ENCODE data around the gene MGME1. TPM values are rescaled to one million over a fixed set of nuclear protein-coding genes. Genes with fewer than 3 reads are reported as not detected.

The MGME1 gene
- total RNA-seq, 4 donors from 2014 or later = 11.2 to 18.9 (median 12.0) TPM

DNA sequence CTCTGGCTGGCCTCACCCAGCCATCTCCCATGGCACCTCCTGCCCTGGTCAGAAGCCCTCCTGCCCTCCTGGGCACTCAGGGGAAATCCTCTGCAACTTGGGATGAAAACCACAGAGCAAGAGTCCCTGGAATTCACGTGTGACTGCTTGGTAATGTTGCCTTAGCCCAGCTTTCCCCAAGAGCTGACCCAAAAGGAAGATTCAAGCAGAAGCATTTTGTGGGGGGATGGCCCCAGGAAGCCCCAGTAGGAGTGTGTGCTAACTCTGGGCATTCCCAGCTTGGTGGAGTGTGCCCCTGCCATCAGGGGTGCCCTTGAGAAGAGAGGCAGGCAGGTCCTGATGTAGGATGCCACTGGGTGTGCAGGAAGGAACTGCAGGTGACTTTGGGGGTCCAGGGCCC, 35.7 kb upstream of the MGME1 start:
- WGBS, 2 donors = 20% methylated on average over 1 of the region's 1 CpG; no CpG with 5 or more reads in 1 of the 2 donors
- intact Hi-C loops (cut with DNase I) = no loop called here
- H3K4me3 ChIP-seq = no peak overlapping the region
- no peak for DNase-seq
- H3K4me1 ChIP-seq = peaks cover 0 to 40% (median 14%) of the 10 kb centered on the region in 3 donors
- no peak overlapping the region for H3K27ac ChIP-seq
- no peaks in the 10 kb centered on the region for H3K36me3 ChIP-seq
- TF ChIP-seq CTCF (IDR thresholded peaks at IDR 0.05) (no peak), POLR2A (IDR thresholded peaks at IDR 0.05) (no peak)
- H3K27me3 ChIP-seq = no peaks in the 10 kb centered on the region
- H3K9me3 ChIP-seq = peaks cover 0 to 5% (median 0%) of the 10 kb centered on the region in 3 donors

DNA sequence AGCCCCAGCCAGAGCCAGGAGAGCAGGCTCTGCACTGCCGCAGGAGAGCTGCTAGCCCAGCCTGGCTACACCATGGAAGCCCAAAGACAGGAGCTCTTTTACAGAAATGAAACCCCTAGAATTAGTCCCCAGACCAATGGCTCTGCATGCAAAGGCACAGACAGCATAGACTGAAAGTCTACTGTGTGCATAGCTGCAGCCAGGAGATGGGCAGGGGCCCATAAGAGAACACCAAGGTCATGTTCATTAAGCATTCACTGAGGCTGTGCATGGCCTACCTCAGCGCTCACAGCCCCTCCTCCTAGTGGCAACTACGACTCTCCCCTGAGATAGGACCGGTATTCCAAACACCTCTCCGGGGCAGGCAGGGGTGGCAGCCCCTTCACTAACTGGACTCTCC, 35.1 kb upstream of the MGME1 start:
- no peak for DNase-seq
- H3K27ac ChIP-seq = no peak overlapping the region
- H3K4me3 ChIP-seq = no peak overlapping the region
- 75 to 80% methylated on average over 1 to 3 of the region's 5 CpGs for WGBS, 2 donors
- no peak for TF ChIP-seq CTCF (IDR thresholded peaks at IDR 0.05)
- no peak for TF ChIP-seq POLR2A (IDR thresholded peaks at IDR 0.05)
- peaks cover 0 to 43% (median 15%) of the 10 kb centered on the region in 3 donors for H3K4me1 ChIP-seq
- intact Hi-C loops (cut with DNase I) = no loop called here
- peaks cover 0 to 5% (median 0%) of the 10 kb centered on the region in 3 donors for H3K9me3 ChIP-seq
- no peaks in the 10 kb centered on the region for H3K36me3 ChIP-seq
- H3K27me3 ChIP-seq = no peaks in the 10 kb centered on the region

- no peak overlapping the region for H3K4me3 ChIP-seq
- H3K9me3 ChIP-seq = peaks cover 0 to 5% (median 0%) of the 10 kb centered on the region in 3 donors
- TF ChIP-seq POLR2A (IDR thresholded peaks at IDR 0.05) = no peak
- H3K36me3 ChIP-seq = no peaks in the 10 kb centered on the region
- H3K4me1 ChIP-seq = peaks cover 0 to 43% (median 21%) of the 10 kb centered on the region in 3 donors
- intact Hi-C loops (cut with DNase I) = no loop called here
- no peak for DNase-seq
- WGBS, 2 donors = 82 to 87% methylated on average over 14 of the region's 16 CpGs
- H3K27me3 ChIP-seq = no peaks in the 10 kb centered on the region
- no peak overlapping the region for H3K27ac ChIP-seq
These were observed 34.5 kb upstream of the MGME1 start for GRCh38 chr20:17934141-17934862.

DNA sequence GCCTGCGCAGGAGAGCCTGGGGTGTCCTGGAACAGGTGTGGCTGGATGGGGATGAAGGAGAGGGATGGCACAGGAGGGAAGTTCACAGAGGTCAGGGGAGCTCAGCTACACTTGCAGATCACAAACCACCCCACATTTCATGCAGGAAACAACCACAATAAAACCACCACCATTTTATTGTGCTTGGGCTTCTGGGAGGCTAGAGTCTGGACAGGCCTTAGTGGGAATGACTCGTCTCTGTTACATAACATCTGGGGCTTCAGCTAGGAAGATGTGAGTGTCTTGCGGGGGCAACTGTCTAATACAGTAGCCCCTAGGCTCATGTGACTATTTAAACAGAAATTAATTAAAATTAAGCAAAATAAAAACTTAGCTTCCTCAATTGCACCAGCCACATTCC, 33.6 kb upstream of the MGME1 start:
- DNase-seq = no peak
- Histone ChIP-seq H3K36me3 (peaks cover 0 to under 1% (median 0%) of the 10 kb centered on the region in 3 donors), H3K27ac (no peak overlapping the region), H3K27me3 (no peaks in the 10 kb centered on the region), H3K4me1 (peaks cover 0 to 46% (median 22%) of the 10 kb centered on the region in 3 donors), H3K4me3 (no peak overlapping the region), H3K9me3 (peaks cover 0 to 5% (median 0%) of the 10 kb centered on the region in 3 donors)
- TF ChIP-seq CTCF (IDR thresholded peaks at IDR 0.05) (no peak), POLR2A (IDR thresholded peaks at IDR 0.05) (no peak)
- 75 to 79% methylated on average over 3 of the region's 3 CpGs for WGBS, 2 donors
- intact Hi-C loops (cut with DNase I) = no loop called here

DNA sequence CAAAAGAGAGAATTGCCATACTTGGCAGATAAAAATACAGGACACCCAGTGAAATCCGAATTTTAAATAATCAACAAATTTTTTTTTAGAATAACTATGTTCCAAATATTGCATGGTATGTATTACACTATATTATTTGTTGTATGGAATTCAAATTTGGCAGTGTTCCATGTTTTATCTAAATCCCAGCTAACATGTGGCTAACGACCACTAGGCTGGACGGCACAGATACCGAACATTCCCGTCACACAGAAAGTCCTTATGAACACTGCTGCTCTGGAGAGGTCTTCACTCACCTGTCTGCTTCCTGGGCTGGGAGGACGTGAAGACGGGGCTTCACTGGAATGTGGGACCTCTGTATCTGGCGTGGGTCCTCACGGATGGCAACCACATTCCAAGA, 33.1 kb upstream of the MGME1 start:
- Histone ChIP-seq H3K36me3 (peaks cover 0 to 6% (median 0%) of the 10 kb centered on the region in 3 donors), H3K4me3 (no peak overlapping the region), H3K4me1 (peaks cover 0 to 46% (median 22%) of the 10 kb centered on the region in 3 donors), H3K9me3 (peaks cover 0 to 5% (median 0%) of the 10 kb centered on the region in 3 donors), H3K27me3 (no peaks in the 10 kb centered on the region), H3K27ac (peak overlapping the region in 2 of 4 donors; percentile 72 to 75)
- TF ChIP-seq CTCF (IDR thresholded peaks at IDR 0.05) (no peak), POLR2A (IDR thresholded peaks at IDR 0.05) (no peak)
- intact Hi-C loops (cut with DNase I) = no loop called here
- WGBS, 2 donors = 83% methylated on average over 9 of the region's 9 CpGs
- no peak for DNase-seq
